Effector memory CD8-positive, alpha-beta T cell (primary cell): Measurements from ENCODE around the gene SLC19A1.
"Not testable (repeated sequence)": the region's sequence is repeated elsewhere in the genome, so short reads cannot be mapped to it uniquely, and the experiment has no call there.

Experiments used
- ATAC-seq: fragments of 150-1000 bp; cut with Tn5 transposase; replicated peaks from 2 replicates; pipeline ENCODE4 v1.10.0; 2021; ENCODE audit warnings: mild to moderate bottlenecking, moderate library complexity
- DNase-seq, 3 experiments: peaks; one replicate each; pipeline ENCODE4 v3.0.0; 2021
- H3K27ac Mint-ChIP-seq, 2 donors: one replicate each; pipeline ENCODE4 v1.8.0; 2022; ENCODE audit warnings: mild to moderate bottlenecking in 2 of 2, mixed read lengths in 2 of 2, moderate library complexity in 2 of 2
- H3K27me3 Mint-ChIP-seq, 2 donors: one replicate each; pipeline ENCODE4 v1.8.0; 2022; ENCODE audit warnings: mixed read lengths in 2 of 2
- H3K36me3 Mint-ChIP-seq: one replicate; pipeline ENCODE4 v1.8.0; 2022; ENCODE audit warnings: mild to moderate bottlenecking, moderate library complexity, mixed read lengths; ENCODE audit not compliant: insufficient read depth
- H3K4me1 Mint-ChIP-seq, 2 donors: one replicate each; pipeline ENCODE4 v1.8.0; 2022; ENCODE audit warnings: low read depth in 2 of 2, mixed read lengths in 2 of 2
- H3K4me3 Mint-ChIP-seq, 2 donors: one replicate each; pipeline ENCODE4 v1.8.0; 2022; ENCODE audit warnings: mild to moderate bottlenecking in 2 of 2, mixed read lengths in 2 of 2, moderate library complexity in 2 of 2
- H3K9me3 Mint-ChIP-seq, 2 donors: one replicate each; pipeline ENCODE4 v1.8.0; 2022; ENCODE audit warnings: mixed read lengths in 2 of 2

SLC19A1 gene

GRCh38 chr21:45533846-45534635 lies 8.2 kb downstream of the SLC19A1 start:
- peaks cover 10 to 12% of the 10 kb centered on the region in 2 donors for H3K4me1 Mint-ChIP-seq
- H3K4me3 Mint-ChIP-seq: no peak overlapping the region
- no peak for ATAC-seq
- H3K27me3 Mint-ChIP-seq: no peaks in the 10 kb centered on the region
- H3K36me3 Mint-ChIP-seq: no peaks in the 10 kb centered on the region
- no peaks in the 10 kb centered on the region for H3K9me3 Mint-ChIP-seq
- H3K27ac Mint-ChIP-seq: peak overlapping the region in 1 of 2 donors; percentile 31
- DNase-seq: no peak

- no peaks in the 10 kb centered on the region for H3K27me3 Mint-ChIP-seq
- no peak overlapping the region for H3K4me3 Mint-ChIP-seq
- no peaks in the 10 kb centered on the region for H3K9me3 Mint-ChIP-seq
- H3K4me1 Mint-ChIP-seq: peaks cover 10 to 12% of the 10 kb centered on the region in 2 donors
- no peaks in the 10 kb centered on the region for H3K36me3 Mint-ChIP-seq
- no peak overlapping the region for H3K27ac Mint-ChIP-seq
- ATAC-seq (no peak), DNase-seq (no peak)
Observed at GRCh38 chr21:45533361-45533845, 8.8 kb downstream of the SLC19A1 start.

GRCh38 chr21:45532826-45533360 lies 9.3 kb downstream of the SLC19A1 start:
- H3K36me3 Mint-ChIP-seq: no peaks in the 10 kb centered on the region
- H3K4me3 Mint-ChIP-seq: peak overlapping the region in 1 of 2 donors; percentile 9
- no peaks in the 10 kb centered on the region for H3K27me3 Mint-ChIP-seq
- peak overlapping the region; percentile 90 to 92 for H3K27ac Mint-ChIP-seq
- no peak for DNase-seq
- no peaks in the 10 kb centered on the region for H3K9me3 Mint-ChIP-seq
- no peak for ATAC-seq
- H3K4me1 Mint-ChIP-seq: peaks cover 10 to 12% of the 10 kb centered on the region in 2 donors

- H3K4me3 Mint-ChIP-seq: no peak overlapping the region
- no peaks in the 10 kb centered on the region for H3K27me3 Mint-ChIP-seq
- H3K36me3 Mint-ChIP-seq: no peaks in the 10 kb centered on the region
- DNase-seq (no peak), ATAC-seq (no peak)
- no peaks in the 10 kb centered on the region for H3K9me3 Mint-ChIP-seq
- H3K4me1 Mint-ChIP-seq: peaks cover 10 to 12% of the 10 kb centered on the region in 2 donors
- no peak overlapping the region for H3K27ac Mint-ChIP-seq
Observed at GRCh38 chr21:45531393-45532215, 10.6 kb downstream of the SLC19A1 start.

GRCh38 chr21:45531114-45531392 lies 11.2 kb downstream of the SLC19A1 start:
- H3K4me1 Mint-ChIP-seq: peaks cover 10% of the 10 kb centered on the region in 2 donors
- not testable (repeated sequence) for H3K27me3 Mint-ChIP-seq, DNase-seq, H3K27ac Mint-ChIP-seq, H3K9me3 Mint-ChIP-seq, H3K4me3 Mint-ChIP-seq, H3K36me3 Mint-ChIP-seq, ATAC-seq

- ATAC-seq (no peak), DNase-seq (no peak)
- H3K36me3 Mint-ChIP-seq: no peaks in the 10 kb centered on the region
- H3K4me1 Mint-ChIP-seq: peaks cover 10% of the 10 kb centered on the region in 2 donors
- no peak overlapping the region for H3K27ac Mint-ChIP-seq
- H3K4me3 Mint-ChIP-seq: no peak overlapping the region
- H3K27me3 Mint-ChIP-seq: no peaks in the 10 kb centered on the region
- H3K9me3 Mint-ChIP-seq: no peaks in the 10 kb centered on the region
Observed at GRCh38 chr21:45530423-45531113, 11.7 kb downstream of the SLC19A1 start.

GRCh38 chr21:45529785-45530422 lies 12.3 kb downstream of the SLC19A1 start:
- H3K9me3 Mint-ChIP-seq: no peaks in the 10 kb centered on the region
- H3K27me3 Mint-ChIP-seq: no peaks in the 10 kb centered on the region
- no peak for ATAC-seq
- H3K4me3 Mint-ChIP-seq: no peak overlapping the region
- H3K4me1 Mint-ChIP-seq: peaks cover 10% of the 10 kb centered on the region in 2 donors
- no peak overlapping the region for H3K27ac Mint-ChIP-seq
- H3K36me3 Mint-ChIP-seq: no peaks in the 10 kb centered on the region
- no peak for DNase-seq

GRCh38 chr21:45528981-45529784 lies 13.1 kb downstream of the SLC19A1 start:
- Mint-ChIP-seq H3K4me1 (peaks cover 8 to 10% of the 10 kb centered on the region in 2 donors), H3K27ac (no peak overlapping the region), H3K9me3 (no peaks in the 10 kb centered on the region), H3K27me3 (no peaks in the 10 kb centered on the region), H3K4me3 (no peak overlapping the region), H3K36me3 (no peaks in the 10 kb centered on the region)
- DNase-seq (no peak), ATAC-seq (no peak)

GRCh38 chr21:45528028-45528705 lies 14.1 kb downstream of the SLC19A1 start:
- Mint-ChIP-seq H3K27ac (no peak overlapping the region), H3K4me1 (peaks cover 6 to 9% of the 10 kb centered on the region in 2 donors), H3K9me3 (no peaks in the 10 kb centered on the region), H3K36me3 (peaks cover under 1% of the 10 kb centered on the region), H3K27me3 (no peaks in the 10 kb centered on the region), H3K4me3 (no peak overlapping the region)
- ATAC-seq (no peak), DNase-seq (no peak)

GRCh38 chr21:45527151-45527999 lies 14.9 kb downstream of the SLC19A1 start:
- not testable (repeated sequence) for H3K9me3 Mint-ChIP-seq, DNase-seq
- H3K27ac Mint-ChIP-seq: peak overlapping the region in 1 of 2 donors; percentile 78

GRCh38 chr21:45525910-45526306 lies 16.3 kb downstream of the SLC19A1 start:
- Mint-ChIP-seq H3K27ac (no peak overlapping the region), H3K36me3 (peaks cover 3% of the 10 kb centered on the region), H3K4me3 (no peak overlapping the region), H3K4me1 (no peaks in the 10 kb centered on the region), H3K9me3 (no peaks in the 10 kb centered on the region), H3K27me3 (no peaks in the 10 kb centered on the region)
- ATAC-seq (no peak), DNase-seq (no peak)

More at GRCh38 chr21:45527151-45527999, 14.9 kb downstream of the SLC19A1 start:
- not testable (repeated sequence) for H3K36me3 Mint-ChIP-seq, ATAC-seq, H3K4me3 Mint-ChIP-seq, H3K4me1 Mint-ChIP-seq, H3K27me3 Mint-ChIP-seq
